ENCODE measurements around the gene TMCC2. TPM values are rescaled to one million over a fixed set of nuclear protein-coding genes. Genes with fewer than 3 reads are reported as not detected.

TMCC2 gene
- polyA plus RNA-seq, 1 donor: 10.8 TPM

GRCh38 chr1:205301842-205302588 is 74.3 kb downstream of the TMCC2 start:
- no peak for DNase-seq (ENCODE audit: low read depth)

- no peak for DNase-seq (ENCODE audit: low read depth)
Observed at GRCh38 chr1:205303247-205303888, 75.6 kb downstream of the TMCC2 start.

GRCh38 chr1:205304046-205304694 is 76.4 kb downstream of the TMCC2 start:
- no peak for DNase-seq (ENCODE audit: low read depth)

- no peak for DNase-seq (ENCODE audit: low read depth)
Observed at GRCh38 chr1:205304695-205305070, 76.9 kb downstream of the TMCC2 start.

- DNase-seq (ENCODE audit: low read depth): no peak
Observed at GRCh38 chr1:205306929-205307566, 79.3 kb downstream of the TMCC2 start.

GRCh38 chr1:205309741-205310140 is 82.0 kb downstream of the TMCC2 start:
- DNase-seq (ENCODE audit: low read depth): no peak

GRCh38 chr1:205310976-205311704 is 83.4 kb downstream of the TMCC2 start:
- DNase-seq (ENCODE audit: low read depth): no peak

GRCh38 chr1:205312866-205313562 is 85.3 kb downstream of the TMCC2 start:
- DNase-seq (ENCODE audit: low read depth): no peak

GRCh38 chr1:205313563-205314308 is 86.0 kb downstream of the TMCC2 start:
- DNase-seq (ENCODE audit: low read depth): no peak

- no peak for DNase-seq (ENCODE audit: low read depth)
Observed at GRCh38 chr1:205315008-205315618, 87.4 kb downstream of the TMCC2 start.

GRCh38 chr1:205316161-205316566 is 88.4 kb downstream of the TMCC2 start:
- no peak for DNase-seq (ENCODE audit: low read depth)

GRCh38 chr1:205317311-205317917 is 89.7 kb downstream of the TMCC2 start:
- no peak for DNase-seq (ENCODE audit: low read depth)

GRCh38 chr1:205318231-205318991 is 90.7 kb downstream of the TMCC2 start:
- no peak for DNase-seq (ENCODE audit: low read depth)

GRCh38 chr1:205319081-205320018 is 91.6 kb downstream of the TMCC2 start:
- DNase-seq (ENCODE audit: low read depth): peak; percentile 13

GRCh38 chr1:205321162-205321958 is 93.6 kb downstream of the TMCC2 start, which contains the start of gene NUAK2:
TSS of gene NUAK2 (minus strand) at chr1:205321745. CDS start at chr1:205321628, 117 bp downstream.
- no peak for DNase-seq (ENCODE audit: low read depth)

GRCh38 chr1:205321959-205322283 is 94.2 kb downstream of the TMCC2 start:
- no peak for DNase-seq (ENCODE audit: low read depth)

Measured in forelimb muscle (tissue), 1 donor.